HepG2 (cell line): ENCODE data around the gene CCL17. TPM values are rescaled to one million over a fixed set of nuclear protein-coding genes. Genes with fewer than 3 reads are reported as not detected.

ENCODE experiments used
- CCAR2 ChIP-seq: fragments of 200-400 bp; formaldehyde crosslinking; optimal IDR thresholded peaks from 2 replicates; pipeline ENCODE3; 2018; ENCODE audit warnings: low read depth, mild to moderate bottlenecking, low read length, moderate library complexity
- HDAC1 ChIP-seq: sonication (generic); formaldehyde crosslinking; IDR thresholded peaks from 2 replicates; pipeline ENCODE4 v1.5.1; 2020; ENCODE audit warnings: mild to moderate bottlenecking, missing genetic modification reagents
- HHEX ChIP-seq: IDR thresholded peaks from 2 replicates; pipeline ENCODE4 v1.6.1; 2016; ENCODE audit warnings: control low read depth
- HNF4A ChIP-seq: sonication (generic); formaldehyde crosslinking; IDR thresholded peaks from 2 replicates; pipeline ENCODE4 v1.4.0; 2020; ENCODE audit warnings: missing genetic modification reagents
- IRF2 ChIP-seq: IDR thresholded peaks from 2 replicates; pipeline ENCODE4 v1.6.1; 2018; ENCODE audit warnings: missing genetic modification reagents, missing compliant biosample characterization
- KLF16 ChIP-seq, 2 experiments: sonication (generic) in 1 of 2; formaldehyde crosslinking in 1 of 2; IDR thresholded peaks; 2 replicates each; pipeline versions ENCODE4 v1.6.1 to v1.8.0; 2016 to 2023; ENCODE audit warnings: missing genetic modification reagents in 2 of 2, missing compliant biosample characterization in 1 of 2
- MAZ ChIP-seq, 2 experiments: sonication (generic) in 1 of 2; formaldehyde crosslinking in 1 of 2; IDR thresholded peaks; 2 replicates each; pipeline versions ENCODE4 v1.5.0 to v1.6.1; 2012 to 2020; ENCODE audit warnings: low read depth in 2 of 2, mild to moderate bottlenecking in 2 of 2, borderline replicate concordance in 1 of 2, improper control_type of control experiment in 1 of 2, low read length in 1 of 2, missing genetic modification reagents in 1 of 2, moderate library complexity in 1 of 2
- NFATC3 ChIP-seq: sonication (generic); formaldehyde crosslinking; IDR thresholded peaks from 2 replicates; pipeline ENCODE4 v1.5.1; 2020; ENCODE audit warnings: mild to moderate bottlenecking, missing genetic modification reagents
- PPARG ChIP-seq: conservative IDR thresholded peaks from 2 replicates; pipeline ENCODE4 v1.6.1; 2016; ENCODE audit warnings: missing biosample characterization, missing genetic modification reagents
- RAD51 ChIP-seq: fragments of 450-650 bp; IDR thresholded peaks from 2 replicates; pipeline ENCODE4 v1.6.1; 2016; ENCODE audit warnings: borderline replicate concordance
- RBM39 ChIP-seq: fragments of 200-400 bp; formaldehyde crosslinking; IDR thresholded peaks from one replicate; pipeline ENCODE4 v1.6.1; 2018; ENCODE audit warnings: antibody characterized with exemption, mild to moderate bottlenecking, low read depth, low read length; ENCODE audit not compliant: poor library complexity, severe bottlenecking
- SOX6 ChIP-seq, 2 experiments: fragments of 450-650 bp in 1 of 2; sonication (generic) in 1 of 2; formaldehyde crosslinking in 1 of 2; IDR thresholded peaks; 2 replicates each; pipeline versions ENCODE4 v1.4.0 to v1.6.1; 2017 to 2020; ENCODE audit warnings: antibody characterized with exemption in 1 of 2, mild to moderate bottlenecking in 1 of 2, missing genetic modification reagents in 1 of 2
- ZNF138 ChIP-seq: sonication (generic); formaldehyde crosslinking; IDR thresholded peaks from 2 replicates; pipeline ENCODE4 v1.5.0; 2020; ENCODE audit warnings: mild to moderate bottlenecking, low read depth, missing genetic modification reagents
- ZNF251 ChIP-seq: sonication (generic); formaldehyde crosslinking; IDR thresholded peaks from 2 replicates; pipeline ENCODE4 v1.9.0; 2021; ENCODE audit warnings: mild to moderate bottlenecking, missing genetic modification reagents
- ZNF44 ChIP-seq: sonication (generic); formaldehyde crosslinking; IDR thresholded peaks from 2 replicates; pipeline ENCODE4 v1.5.1; 2020; ENCODE audit warnings: mild to moderate bottlenecking, missing genetic modification reagents
- ZNF441 ChIP-seq: sonication (generic); formaldehyde crosslinking; IDR thresholded peaks from 2 replicates; pipeline ENCODE4 v1.7.0; 2021; ENCODE audit warnings: missing genetic modification reagents, borderline replicate concordance
- ZNF558 ChIP-seq: sonication (generic); formaldehyde crosslinking; IDR thresholded peaks from 2 replicates; pipeline ENCODE4 v1.9.0; 2022; ENCODE audit warnings: mild to moderate bottlenecking, missing genetic modification reagents, borderline replicate concordance
- ZNF589 ChIP-seq: sonication (generic); formaldehyde crosslinking; conservative IDR thresholded peaks from 2 replicates; pipeline ENCODE4 v1.8.0; 2022; ENCODE audit warnings: mild to moderate bottlenecking, moderate library complexity, missing genetic modification reagents
- ZNF792 ChIP-seq: IDR thresholded peaks from 2 replicates; pipeline ENCODE4 v1.6.1; 2016
- ZNF839 ChIP-seq: sonication (generic); formaldehyde crosslinking; IDR thresholded peaks from 2 replicates; pipeline ENCODE4 v1.4.0; 2020; ENCODE audit warnings: missing genetic modification reagents, mild to moderate bottlenecking, borderline replicate concordance
- polyA plus RNA-seq, 8 experiments: library from polyadenylated mRNA; depleted of rRNA in 3 of 8; stranded (reverse) in 7 of 8; unstranded in 1 of 8; fragments of >200 nt; fragmentation: Illumina TruSeq in 4 of 8; extraction: Trizol in 4 of 8; gene quantifications; 2 replicates each; pipeline versions ENCODE4 v1.2.1 to v1.2.3, GENCODE V29; 2011 to 2016; ENCODE audit warnings: low read depth in 4 of 8, missing spikeins in 1 of 8, mixed read lengths in 1 of 8; ENCODE audit not compliant: insufficient read depth in 1 of 8
- total RNA-seq, 5 experiments: library from RNA; depleted of rRNA; stranded (reverse); fragments of >200 nt; fragmentation: Illumina TruSeq; extraction: Trizol; gene quantifications; 2 replicates each; pipeline ENCODE4 v1.2.3, GENCODE V29; 2016; ENCODE audit warnings: low read depth in 1 of 5
- TF ChIP-seq, protein P1 (sequence below): sonication (generic); formaldehyde crosslinking; IDR thresholded peaks from 2 replicates; pipeline ENCODE4 v1.9.0; 2021; ENCODE audit warnings: mild to moderate bottlenecking, missing genetic modification reagents
- TF ChIP-seq, protein P2 (sequence below): sonication (generic); formaldehyde crosslinking; IDR thresholded peaks from 2 replicates; pipeline ENCODE4 v1.4.0; 2020; ENCODE audit warnings: mild to moderate bottlenecking, missing genetic modification reagents

The CCL17 gene
- total and polyA plus RNA-seq, 2 of the 13 experiments (the other 11 are each of a cell fraction or from before 2014, with no cell fraction given): not detected

DNA sequence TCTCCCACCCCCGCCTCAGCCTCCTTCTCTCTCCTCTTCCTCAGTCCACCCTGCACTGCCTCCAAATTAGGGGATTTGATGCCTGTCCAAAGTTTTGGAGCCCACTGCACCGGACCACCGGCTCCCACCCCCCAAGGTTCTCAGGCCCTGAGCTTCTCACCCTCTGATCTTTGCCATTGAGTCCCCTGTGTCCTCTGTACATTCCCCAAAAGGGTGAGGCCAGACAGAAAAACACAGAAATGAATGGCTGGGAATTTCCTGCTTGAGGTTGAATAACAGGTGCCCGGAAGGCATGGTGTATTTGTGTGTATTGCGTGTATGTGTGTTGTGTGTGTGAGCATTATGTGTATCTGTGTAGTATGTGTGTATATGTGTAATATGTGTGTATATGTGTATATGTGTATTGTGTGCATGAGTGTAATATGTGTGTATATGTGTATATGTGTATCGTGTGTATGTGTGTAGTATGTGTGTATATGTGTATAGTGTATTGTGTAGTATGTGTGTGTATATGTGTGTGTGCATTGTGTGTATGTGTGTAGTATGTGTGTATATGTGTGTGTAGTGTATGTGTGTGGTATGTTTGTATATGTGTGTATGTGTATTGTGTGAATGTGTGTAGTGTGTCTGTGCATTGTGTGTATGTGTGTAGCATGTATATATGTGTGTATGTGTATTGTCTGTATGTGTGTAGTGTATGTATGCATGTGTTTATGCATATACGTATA is 16.0 kb upstream of the CCL17 start (continued):
- TF ChIP-seq ZNF589 (CRISPR knock-in tag) (0 out of 2 replicates have a peak, but pooled peaks have one; percentile 37), ZNF138 (CRISPR knock-in tag) (no peak), CCAR2 (no peak), RBM39 (no peak), ZNF558 (CRISPR knock-in tag) (no peak), ZNF839 (no peak), ZNF441 (CRISPR knock-in tag) (no peak), HHEX (CRISPR knock-in tag) (no peak), ZNF251 (CRISPR knock-in tag) (no peak), SOX6 (IDR thresholded peaks at IDR 0.05) (peak; percentile 82; the same call in 1 of the 2 replicates), SOX6 (CRISPR knock-in tag; IDR thresholded peaks at IDR 0.05) (no peak), KLF16 (CRISPR knock-in tag; IDR thresholded peaks at IDR 0.05) (no peak), HDAC1 (CRISPR knock-in tag) (no peak), ZNF792 (CRISPR knock-in tag) (no peak), MAZ (IDR thresholded peaks at IDR 0.05; ENCODE audit: borderline replicate concordance, low read depth, low read length) (no peak), MAZ (CRISPR knock-in tag; IDR thresholded peaks at IDR 0.05; ENCODE audit: low read depth) (no peak), IRF2 (CRISPR knock-in tag) (no peak), PPARG (no peak), NFATC3 (CRISPR knock-in tag) (no peak), ZNF44 (CRISPR knock-in tag) (no peak), RAD51 (0 out of 2 replicates have a peak, but pooled peaks have one; percentile 31), HNF4A (CRISPR knock-in tag) (no peak)
- TF ChIP-seq, protein P1, sequence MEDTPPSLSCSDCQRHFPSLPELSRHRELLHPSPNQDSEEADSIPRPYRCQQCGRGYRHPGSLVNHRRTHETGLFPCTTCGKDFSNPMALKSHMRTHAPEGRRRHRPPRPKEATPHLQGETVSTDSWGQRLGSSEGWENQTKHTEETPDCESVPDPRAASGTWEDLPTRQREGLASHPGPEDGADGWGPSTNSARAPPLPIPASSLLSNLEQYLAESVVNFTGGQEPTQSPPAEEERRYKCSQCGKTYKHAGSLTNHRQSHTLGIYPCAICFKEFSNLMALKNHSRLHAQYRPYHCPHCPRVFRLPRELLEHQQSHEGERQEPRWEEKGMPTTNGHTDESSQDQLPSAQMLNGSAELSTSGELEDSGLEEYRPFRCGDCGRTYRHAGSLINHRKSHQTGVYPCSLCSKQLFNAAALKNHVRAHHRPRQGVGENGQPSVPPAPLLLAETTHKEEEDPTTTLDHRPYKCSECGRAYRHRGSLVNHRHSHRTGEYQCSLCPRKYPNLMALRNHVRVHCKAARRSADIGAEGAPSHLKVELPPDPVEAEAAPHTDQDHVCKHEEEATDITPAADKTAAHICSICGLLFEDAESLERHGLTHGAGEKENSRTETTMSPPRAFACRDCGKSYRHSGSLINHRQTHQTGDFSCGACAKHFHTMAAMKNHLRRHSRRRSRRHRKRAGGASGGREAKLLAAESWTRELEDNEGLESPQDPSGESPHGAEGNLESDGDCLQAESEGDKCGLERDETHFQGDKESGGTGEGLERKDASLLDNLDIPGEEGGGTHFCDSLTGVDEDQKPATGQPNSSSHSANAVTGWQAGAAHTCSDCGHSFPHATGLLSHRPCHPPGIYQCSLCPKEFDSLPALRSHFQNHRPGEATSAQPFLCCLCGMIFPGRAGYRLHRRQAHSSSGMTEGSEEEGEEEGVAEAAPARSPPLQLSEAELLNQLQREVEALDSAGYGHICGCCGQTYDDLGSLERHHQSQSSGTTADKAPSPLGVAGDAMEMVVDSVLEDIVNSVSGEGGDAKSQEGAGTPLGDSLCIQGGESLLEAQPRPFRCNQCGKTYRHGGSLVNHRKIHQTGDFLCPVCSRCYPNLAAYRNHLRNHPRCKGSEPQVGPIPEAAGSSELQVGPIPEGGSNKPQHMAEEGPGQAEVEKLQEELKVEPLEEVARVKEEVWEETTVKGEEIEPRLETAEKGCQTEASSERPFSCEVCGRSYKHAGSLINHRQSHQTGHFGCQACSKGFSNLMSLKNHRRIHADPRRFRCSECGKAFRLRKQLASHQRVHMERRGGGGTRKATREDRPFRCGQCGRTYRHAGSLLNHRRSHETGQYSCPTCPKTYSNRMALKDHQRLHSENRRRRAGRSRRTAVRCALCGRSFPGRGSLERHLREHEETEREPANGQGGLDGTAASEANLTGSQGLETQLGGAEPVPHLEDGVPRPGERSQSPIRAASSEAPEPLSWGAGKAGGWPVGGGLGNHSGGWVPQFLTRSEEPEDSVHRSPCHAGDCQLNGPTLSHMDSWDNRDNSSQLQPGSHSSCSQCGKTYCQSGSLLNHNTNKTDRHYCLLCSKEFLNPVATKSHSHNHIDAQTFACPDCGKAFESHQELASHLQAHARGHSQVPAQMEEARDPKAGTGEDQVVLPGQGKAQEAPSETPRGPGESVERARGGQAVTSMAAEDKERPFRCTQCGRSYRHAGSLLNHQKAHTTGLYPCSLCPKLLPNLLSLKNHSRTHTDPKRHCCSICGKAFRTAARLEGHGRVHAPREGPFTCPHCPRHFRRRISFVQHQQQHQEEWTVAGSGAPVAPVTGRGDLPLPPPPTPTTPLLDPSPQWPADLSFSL (CRISPR knock-in tag): peak; percentile 42; the same call in 1 of the 2 replicates
- TF ChIP-seq, protein P2, sequence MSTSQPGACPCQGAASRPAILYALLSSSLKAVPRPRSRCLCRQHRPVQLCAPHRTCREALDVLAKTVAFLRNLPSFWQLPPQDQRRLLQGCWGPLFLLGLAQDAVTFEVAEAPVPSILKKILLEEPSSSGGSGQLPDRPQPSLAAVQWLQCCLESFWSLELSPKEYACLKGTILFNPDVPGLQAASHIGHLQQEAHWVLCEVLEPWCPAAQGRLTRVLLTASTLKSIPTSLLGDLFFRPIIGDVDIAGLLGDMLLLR (CRISPR knock-in tag): no peak
